Activated naive CD4-positive, alpha-beta T cell treated with anti-CD3 and anti-CD28 coated beads, Interleukin-2, amount 50 U/mL, for 72 hours (primary cell): Measurements from ENCODE around the gene IDI2. TPM values are rescaled to one million over a fixed set of nuclear protein-coding genes. Genes with fewer than 3 reads are reported as not detected.

Source experiments
- ATAC-seq, 2 donors: fragments of 150-1000 bp; cut with Tn5 transposase; 2 replicates each; pipeline ENCODE4 v1.10.0; 2021; ENCODE audit warnings: mild to moderate bottlenecking in 2 of 2, moderate library complexity in 2 of 2
- DNase-seq, 2 donors: peaks; one replicate each; pipeline ENCODE4 v3.0.0; 2021 to 2022; ENCODE audit warnings: low spot score in 2 of 2
- H3K27ac Mint-ChIP-seq, 2 donors: one replicate each; pipeline ENCODE4 v1.8.0; 2022; ENCODE audit warnings: mild to moderate bottlenecking in 2 of 2, mixed read lengths in 2 of 2
- H3K36me3 Mint-ChIP-seq, 2 donors: one replicate each; pipeline ENCODE4 v1.8.0; 2022; ENCODE audit warnings: mixed read lengths in 2 of 2
- H3K9me3 Mint-ChIP-seq, 2 donors: one replicate each; pipeline ENCODE4 v1.8.0; 2022; ENCODE audit warnings: mixed read lengths in 2 of 2
- total RNA-seq, 2 donors: library from RNA; stranded (reverse); gene quantifications; one replicate each; pipeline ENCODE4 v1.2.3, GENCODE V29; 2022

IDI2 gene
- total RNA-seq, 2 donors from 2014 or later, result not detected

DNA sequence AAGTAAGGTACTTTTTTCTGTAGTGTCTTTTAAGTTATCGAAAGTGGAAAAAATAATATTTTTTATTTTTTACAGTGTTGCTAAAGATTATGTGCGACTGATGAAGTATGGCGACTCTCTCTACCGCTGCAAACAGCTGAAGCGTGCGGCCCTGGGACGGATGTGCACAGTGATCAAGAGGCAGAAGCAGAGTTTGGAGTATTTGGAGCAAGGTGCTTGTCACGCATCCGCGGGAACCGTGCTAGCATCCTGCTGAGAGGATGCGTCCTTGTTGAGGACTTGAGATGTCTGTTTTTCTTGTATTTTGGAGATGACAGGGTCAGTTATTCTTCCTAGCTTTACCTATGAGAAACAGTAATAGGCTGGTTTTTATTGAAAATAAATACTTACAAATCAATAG lies 29.6 kb downstream of the IDI2 start:
- Mint-ChIP-seq H3K36me3 (peaks cover 44 to 51% of the 10 kb centered on the region in 2 donors), H3K9me3 (no peaks in the 10 kb centered on the region)
- no peak for DNase-seq

DNA sequence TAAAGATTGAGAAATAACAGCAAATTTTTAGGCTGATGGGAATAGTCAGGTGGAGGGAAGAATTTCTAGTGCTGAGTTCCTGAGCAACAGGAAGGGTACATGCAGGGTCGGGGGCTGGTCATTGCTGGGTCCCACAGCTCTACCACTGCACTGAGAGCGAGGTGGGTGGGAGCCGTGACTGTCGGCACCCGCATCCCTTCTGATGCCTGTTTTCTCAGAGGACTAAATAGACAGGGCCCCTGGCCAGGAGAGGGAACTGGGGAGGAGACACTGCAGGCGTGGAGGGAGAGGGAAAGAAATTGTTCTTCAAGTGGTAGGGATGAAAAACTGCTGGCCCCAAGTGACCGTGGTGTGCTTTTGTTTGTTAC lies 30.1 kb downstream of the IDI2 start:
- DNase-seq (no peak), ATAC-seq (no peak)
- Mint-ChIP-seq H3K36me3 (peaks cover 44 to 49% of the 10 kb centered on the region in 2 donors), H3K9me3 (no peaks in the 10 kb centered on the region), H3K27ac (peak overlapping the region in 1 of 2 donors; percentile 90)

More for the DNA sequence above, 29.6 kb downstream of the IDI2 start:
- no peak overlapping the region for H3K27ac Mint-ChIP-seq
- no peak for ATAC-seq

DNA sequence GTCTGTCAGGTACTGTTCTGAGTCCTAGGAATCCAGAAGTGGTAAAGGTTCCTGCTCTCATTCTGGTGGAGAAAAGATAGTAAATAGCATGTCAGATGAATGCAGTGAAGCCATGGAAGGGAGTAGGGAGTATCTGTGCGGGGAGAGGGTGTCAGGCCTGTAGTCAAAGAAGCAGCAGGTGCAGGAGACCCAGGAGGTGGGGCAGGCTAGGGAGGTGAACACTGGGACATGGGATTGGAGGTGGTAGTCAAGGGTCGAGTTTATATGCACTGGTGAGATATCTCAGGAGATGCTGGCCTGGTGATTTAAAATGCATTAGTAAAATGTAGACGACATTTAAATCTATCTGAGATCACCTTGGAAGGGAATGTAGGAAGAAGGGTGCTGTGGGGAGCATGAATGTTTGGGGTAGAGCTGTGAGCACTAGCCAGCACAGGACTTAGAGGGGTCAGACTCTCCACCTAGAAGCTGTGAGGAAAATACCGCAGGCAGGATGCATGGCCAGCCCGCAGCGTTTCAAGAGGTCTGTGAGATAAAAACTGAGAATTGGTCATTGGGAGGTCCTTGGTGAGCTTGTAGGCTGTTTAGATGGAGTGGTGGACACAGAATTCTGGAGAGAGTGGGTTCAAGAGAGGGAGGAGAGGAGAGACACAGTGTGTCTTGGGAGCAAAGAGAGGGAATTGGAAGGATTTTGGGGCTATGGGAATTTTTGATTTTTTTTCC lies 30.7 kb downstream of the IDI2 start:
- DNase-seq, result no peak
- Mint-ChIP-seq H3K36me3 (peaks cover 45 to 51% of the 10 kb centered on the region in 2 donors), H3K27ac (peak overlapping the region in 1 of 2 donors; percentile 90), H3K9me3 (no peaks in the 10 kb centered on the region)
- ATAC-seq, result peak in 1 of 2 donors; percentile 18

DNA sequence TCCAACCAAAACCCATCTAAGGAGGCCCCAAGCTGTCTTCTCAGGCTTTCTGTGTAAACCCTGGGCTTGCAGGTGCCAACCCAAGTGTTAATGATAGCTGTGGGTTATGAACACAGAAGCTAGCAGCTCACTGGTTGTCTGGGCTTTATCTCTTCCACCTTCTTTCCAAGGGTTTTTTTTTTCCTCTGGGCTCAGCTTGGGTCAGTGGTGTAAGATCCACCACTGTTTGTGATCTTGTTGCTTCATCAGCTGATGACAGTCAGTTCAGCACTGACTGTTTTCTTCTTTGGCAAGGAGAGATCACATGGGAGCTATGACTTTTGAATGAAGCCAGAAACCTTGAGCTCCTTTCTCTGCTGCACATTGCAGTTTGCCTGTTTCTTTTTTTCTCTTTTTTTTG lies 32.8 kb downstream of the IDI2 start:
- ATAC-seq (no peak), DNase-seq (no peak)
- H3K36me3 Mint-ChIP-seq, result peaks cover 56 to 60% of the 10 kb centered on the region in 2 donors
- peak overlapping the region in 1 of 2 donors; percentile 79 for H3K27ac Mint-ChIP-seq
- H3K9me3 Mint-ChIP-seq, result no peaks in the 10 kb centered on the region

DNA sequence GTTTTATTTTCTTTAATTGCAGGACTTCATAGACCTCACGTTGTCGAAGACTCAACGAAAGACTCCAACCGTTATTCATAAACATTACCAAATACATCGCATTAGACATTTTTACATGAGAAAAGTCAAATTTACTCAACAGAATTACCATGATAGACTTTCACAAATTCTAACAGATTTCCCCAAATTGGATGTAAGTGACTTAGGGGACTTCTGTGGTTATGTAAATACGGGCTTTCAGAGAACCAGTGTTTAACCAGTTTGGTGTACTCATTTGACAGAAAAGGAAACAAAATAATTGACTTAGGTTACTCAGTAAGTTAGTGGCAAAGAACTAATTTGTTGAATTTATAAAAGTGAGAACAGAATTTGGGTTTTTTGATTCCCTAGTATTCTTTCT lies 33.2 kb downstream of the IDI2 start:
- ATAC-seq (no peak), DNase-seq (no peak)
- H3K36me3 Mint-ChIP-seq, result peaks cover 55 to 57% of the 10 kb centered on the region in 2 donors
- no peaks in the 10 kb centered on the region for H3K9me3 Mint-ChIP-seq
- no peak overlapping the region for H3K27ac Mint-ChIP-seq

DNA sequence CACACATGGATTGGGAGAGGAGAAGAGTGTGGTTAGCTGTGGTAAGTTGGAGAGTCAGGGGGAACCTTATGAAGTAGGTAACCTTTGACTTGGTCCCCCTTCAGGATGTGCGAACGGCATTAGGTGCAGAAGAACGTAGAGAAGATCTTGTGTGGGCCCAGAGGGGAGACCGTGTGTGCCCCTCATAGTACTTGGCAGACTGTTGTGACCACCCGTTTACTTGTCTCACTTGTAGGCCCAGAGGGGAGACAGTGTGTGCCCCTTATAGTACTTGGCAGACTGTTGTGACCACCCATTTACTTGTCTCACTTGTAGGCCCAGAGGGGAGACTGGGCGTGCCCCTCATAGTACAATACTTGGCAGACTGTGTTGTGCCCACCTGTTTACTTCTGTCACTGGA lies 34.9 kb downstream of the IDI2 start:
- ATAC-seq, result no peak
- Mint-ChIP-seq H3K27ac (peak overlapping the region in 1 of 2 donors; percentile 80), H3K36me3 (peaks cover 46 to 51% of the 10 kb centered on the region in 2 donors)

DNA sequence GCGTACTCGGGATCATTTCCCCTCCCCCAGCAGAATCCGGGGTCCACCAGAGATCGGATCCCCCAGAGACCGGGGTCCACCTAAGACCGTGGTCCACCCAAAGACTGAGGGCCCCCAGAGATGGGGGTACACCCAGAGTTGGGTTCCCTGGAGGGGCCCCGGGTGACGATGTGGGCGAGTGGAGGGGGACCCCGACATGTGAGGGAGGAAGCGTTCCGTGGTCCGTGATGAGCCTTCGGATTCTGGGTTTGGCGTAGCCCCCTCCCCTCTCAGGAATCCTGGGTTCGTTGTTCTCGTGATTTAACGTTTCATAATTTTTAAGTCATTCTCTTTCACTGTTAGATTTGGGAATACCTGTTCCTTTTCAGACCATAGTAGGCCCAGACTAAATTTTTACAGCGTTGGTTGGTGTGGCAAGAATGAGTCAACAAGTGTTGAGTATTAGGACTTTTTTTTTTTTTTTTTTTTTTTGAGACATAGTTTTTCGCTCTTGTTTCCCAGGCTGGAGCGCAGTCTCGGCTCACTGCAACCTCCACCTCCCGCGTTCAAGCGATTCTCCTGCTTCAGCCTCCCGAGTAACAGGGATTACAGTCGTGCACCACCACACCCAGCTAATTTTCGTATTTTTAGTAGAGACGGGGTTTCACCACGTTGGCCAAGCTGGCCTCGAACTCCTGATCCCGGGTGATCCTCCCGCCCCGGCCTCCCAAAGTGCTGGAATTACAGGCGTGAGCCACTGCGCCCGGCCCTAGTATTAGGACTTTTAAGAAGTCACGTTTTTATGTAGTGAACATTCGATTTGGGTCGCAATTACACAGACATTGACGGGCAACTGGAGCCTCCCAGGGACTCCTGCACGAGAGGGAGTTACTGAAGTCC lies 36.8 kb downstream of the IDI2 start:
- H3K27ac Mint-ChIP-seq, result peak overlapping the region; percentile 97 to 99
- ATAC-seq (peak; percentile 6 to 27), DNase-seq (peak in 1 of 2 donors; percentile 53)
- H3K36me3 Mint-ChIP-seq, result peaks cover 32 to 39% of the 10 kb centered on the region in 2 donors
- H3K9me3 Mint-ChIP-seq, result no peaks in the 10 kb centered on the region

More for the DNA sequence above, 34.9 kb downstream of the IDI2 start:
- no peaks in the 10 kb centered on the region for H3K9me3 Mint-ChIP-seq
- peak in 1 of 2 donors; percentile 30 for DNase-seq

DNA sequence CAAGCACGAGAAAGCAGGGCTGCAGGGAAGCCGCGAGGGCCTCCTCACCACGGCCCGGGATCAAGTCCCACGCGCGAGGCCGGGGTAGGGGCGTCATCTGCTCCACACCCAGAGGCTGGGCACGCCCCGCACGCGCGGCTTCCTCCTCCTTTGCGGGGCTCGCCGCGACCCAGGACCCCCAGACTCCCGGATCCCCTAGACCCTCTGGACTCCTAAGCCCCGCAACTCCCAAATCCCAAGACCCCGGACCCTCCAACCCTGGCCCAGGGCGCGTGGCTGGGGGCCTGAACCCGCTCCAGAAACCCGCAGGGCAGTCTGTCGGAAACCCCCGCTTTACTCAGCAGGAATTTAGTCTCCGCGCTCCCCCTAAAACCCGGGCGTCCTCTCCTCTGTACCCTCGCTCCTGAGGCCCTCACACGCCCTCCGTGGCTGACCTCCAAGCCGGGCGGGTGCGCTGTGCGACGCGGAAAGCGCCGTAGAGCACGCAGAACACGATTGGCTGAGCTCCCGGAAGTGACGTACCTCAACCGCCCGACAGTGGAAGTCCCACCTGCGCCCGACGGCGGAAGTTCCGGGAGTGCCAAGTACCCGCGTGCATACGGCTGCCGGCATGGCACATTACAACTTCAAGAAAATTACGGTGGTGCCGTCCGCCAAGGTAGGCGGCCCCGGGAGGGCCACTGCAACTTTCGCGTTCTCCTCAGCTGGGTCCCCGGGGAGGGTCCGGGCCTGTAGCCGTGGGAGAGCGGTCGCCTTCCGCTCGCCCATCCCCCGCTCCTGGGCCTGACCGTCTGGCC lies 37.6 kb downstream of the IDI2 start, which contains the start of gene GTPBP4:
TSS of gene GTPBP4 (plus strand) at position 565 of the 797 bp plus-strand sequence. CDS start at position 611, 46 bp downstream.
- H3K36me3 Mint-ChIP-seq, result peaks cover 32 to 36% of the 10 kb centered on the region in 2 donors
- peak within 1 kb of the TSS; percentile 97 to 99 for H3K27ac Mint-ChIP-seq
- peak; percentile 97 to 100 for ATAC-seq
- H3K9me3 Mint-ChIP-seq, result no peaks in the 10 kb centered on the region
- DNase-seq, result peak; percentile 94 to 95

DNA sequence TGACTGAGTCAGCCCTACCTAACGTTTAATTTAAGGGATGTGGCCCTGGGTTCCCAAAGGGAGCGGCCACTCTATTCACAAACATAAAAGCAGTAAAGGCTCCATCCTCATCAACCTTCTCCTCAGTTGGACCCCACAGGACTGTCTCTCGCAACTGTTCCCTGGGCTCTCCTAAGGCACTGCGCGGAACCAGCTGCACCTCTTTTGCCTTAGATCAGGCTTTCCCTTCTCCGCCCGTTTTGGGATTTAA lies 38.1 kb downstream of the IDI2 start:
- Mint-ChIP-seq H3K9me3 (no peaks in the 10 kb centered on the region), H3K36me3 (peaks cover 32 to 33% of the 10 kb centered on the region in 2 donors), H3K27ac (peak overlapping the region; percentile 97 to 99)
- ATAC-seq (peak in 1 of 2 donors; percentile 1), DNase-seq (no peak)

DNA sequence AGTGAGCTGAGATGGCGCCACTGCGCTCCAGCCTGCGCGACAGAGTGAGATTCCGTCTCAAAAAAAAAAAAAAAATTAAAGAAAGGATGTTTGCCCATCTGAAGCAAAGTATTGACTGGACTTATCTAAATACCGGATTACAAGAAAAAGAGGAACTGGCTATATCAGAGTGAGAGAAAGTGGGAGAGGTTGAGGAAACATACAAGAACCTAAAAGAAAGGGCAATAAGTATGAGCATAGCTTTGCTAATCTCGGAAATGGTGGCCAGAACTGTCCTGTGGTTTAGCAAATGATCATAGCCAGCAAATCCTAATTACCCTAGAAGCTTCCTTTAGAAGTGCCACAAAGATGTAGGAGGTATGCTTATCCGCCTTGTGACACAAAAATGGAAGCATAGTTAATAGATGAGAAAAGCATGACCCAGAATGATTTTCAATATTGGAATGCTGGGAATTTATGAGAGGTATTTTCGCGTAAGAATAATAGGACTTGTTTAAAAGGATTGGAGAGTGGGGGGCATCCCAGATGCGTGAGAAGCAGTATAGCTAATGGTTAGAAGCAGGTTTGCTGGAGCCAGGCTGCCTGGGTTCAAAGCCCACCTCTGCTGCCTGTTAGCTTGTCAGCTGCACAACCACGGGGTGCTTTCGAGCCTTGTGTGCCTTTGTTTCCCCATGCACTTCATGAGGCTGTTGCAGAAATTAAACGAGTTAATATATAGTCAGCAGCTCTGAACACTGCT lies 38.6 kb downstream of the IDI2 start:
- ATAC-seq, result no peak
- peaks cover 32 to 33% of the 10 kb centered on the region in 2 donors for H3K36me3 Mint-ChIP-seq
- H3K27ac Mint-ChIP-seq, result peak overlapping the region in 1 of 2 donors; percentile 97
- DNase-seq, result no peak
- no peaks in the 10 kb centered on the region for H3K9me3 Mint-ChIP-seq

DNA sequence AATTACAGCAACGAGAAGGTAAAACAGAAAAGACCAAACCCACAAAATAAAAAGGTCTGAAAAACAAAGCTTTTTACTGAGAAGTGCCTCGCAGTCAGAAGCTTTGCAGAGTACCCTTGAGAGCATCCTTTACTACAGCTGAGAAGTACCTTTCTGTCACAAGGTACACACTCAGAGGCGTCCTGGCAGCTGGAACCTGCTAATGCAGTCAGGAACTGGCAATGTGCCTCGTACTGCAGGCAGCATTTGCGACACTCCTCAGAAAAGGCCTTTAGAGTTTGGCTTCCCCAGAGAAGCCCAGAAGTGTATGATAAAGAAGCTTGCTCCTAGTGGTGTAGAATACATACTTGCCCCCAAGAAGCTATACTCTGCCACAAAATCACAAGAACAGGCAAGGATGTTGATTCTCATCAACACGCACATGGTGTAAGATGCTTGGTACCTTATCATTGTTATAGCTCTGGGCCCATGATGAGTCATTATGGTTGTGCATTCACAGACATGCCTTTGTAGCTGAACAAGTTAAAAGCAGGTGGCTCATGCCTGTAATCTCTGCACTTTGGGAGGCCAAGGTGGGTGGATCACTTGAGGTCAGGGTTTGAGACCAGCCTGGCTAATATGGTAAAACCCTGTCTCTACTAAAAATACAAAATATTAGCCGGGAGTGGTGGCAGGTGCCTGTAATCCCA lies 39.4 kb downstream of the IDI2 start:
- peaks cover 0 to 1% of the 10 kb centered on the region in 2 donors for H3K9me3 Mint-ChIP-seq
- peaks cover 33 to 34% of the 10 kb centered on the region in 2 donors for H3K36me3 Mint-ChIP-seq
- DNase-seq (peak in 1 of 2 donors; percentile 38), ATAC-seq (no peak)
- H3K27ac Mint-ChIP-seq, result peak overlapping the region; percentile 77 to 97

DNA sequence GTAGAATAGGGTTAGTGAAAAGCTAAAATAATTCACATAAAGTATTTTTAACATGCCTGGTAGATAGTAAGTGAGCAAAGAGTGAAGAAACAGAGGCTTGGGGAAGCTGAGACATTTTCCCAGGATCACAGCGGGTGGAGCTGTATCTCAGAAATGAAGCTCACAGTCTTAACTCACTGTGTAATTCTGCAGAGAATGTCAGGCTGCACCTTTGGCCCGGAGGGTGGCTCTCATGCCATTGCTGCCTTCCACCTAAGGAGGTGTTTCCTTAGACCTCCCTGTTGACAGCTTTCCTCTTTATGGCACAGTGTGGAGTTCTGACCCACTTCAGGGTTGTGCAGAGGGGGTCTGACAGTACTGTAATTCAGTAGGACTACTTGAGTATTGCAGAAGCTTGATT lies 40.3 kb downstream of the IDI2 start:
- no peak for DNase-seq
- Mint-ChIP-seq H3K27ac (no peak overlapping the region), H3K36me3 (peaks cover 35 to 36% of the 10 kb centered on the region in 2 donors), H3K9me3 (peaks cover 7 to 8% of the 10 kb centered on the region in 2 donors)
- no peak for ATAC-seq

DNA sequence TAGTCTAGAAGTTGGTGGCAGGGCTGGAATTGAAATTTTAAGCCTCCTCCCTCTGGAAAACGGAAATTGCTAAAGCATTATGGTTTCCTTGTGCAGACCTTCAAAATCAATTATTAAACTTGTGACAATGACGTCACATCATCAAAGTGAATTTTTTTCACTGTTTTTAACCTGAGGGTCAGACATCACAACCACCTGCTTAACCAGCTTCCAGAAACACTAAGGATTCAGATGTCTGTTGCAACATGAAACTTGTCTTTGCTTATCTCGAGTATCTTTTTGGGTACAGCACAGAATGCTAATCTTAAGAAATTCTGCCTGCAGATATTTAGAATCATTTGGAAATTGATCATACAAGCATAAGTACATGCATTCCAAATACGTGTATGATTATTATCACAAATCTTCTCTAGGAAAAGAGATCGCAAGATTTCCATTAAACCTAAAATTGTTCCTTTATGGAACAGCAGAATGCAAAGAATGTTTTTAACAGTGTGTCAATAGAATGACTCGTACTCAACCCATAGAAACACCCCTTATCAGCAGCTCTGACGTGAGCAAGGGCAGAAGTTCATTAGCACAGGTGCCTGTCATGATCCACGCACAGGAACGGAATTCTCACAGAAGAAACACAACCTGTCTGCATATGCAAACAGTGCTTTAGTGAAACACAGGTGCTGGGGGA lies 41.5 kb downstream of the IDI2 start:
- peaks cover 9 to 10% of the 10 kb centered on the region in 2 donors for H3K9me3 Mint-ChIP-seq
- no peak for ATAC-seq
- no peak for DNase-seq
- H3K36me3 Mint-ChIP-seq, result peaks cover 33 to 34% of the 10 kb centered on the region in 2 donors
- no peak overlapping the region for H3K27ac Mint-ChIP-seq

DNA sequence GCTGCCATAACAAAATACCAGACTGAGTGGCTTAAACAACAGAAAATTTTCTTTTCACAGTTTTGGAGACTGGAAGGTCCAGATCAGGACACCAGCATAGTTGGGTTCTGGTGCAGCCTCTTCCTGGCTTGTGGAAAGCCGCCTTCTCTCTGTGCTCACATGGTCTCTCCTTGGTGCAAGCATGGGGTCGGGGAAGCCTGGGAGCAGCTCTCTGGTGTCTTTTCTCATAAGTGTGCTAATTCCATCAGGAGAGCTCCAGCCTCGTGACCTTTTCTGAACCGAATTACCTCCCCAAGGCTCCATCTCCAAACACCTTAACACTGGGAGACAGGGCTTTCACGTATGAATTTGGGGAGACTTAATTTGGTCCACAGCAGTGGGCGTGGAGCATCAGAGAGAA lies 42.3 kb downstream of the IDI2 start:
- DNase-seq, result peak in 1 of 2 donors; percentile 6
- Mint-ChIP-seq H3K9me3 (peaks cover 14 to 16% of the 10 kb centered on the region in 2 donors), H3K36me3 (peaks cover 32 to 34% of the 10 kb centered on the region in 2 donors), H3K27ac (no peak overlapping the region)
- ATAC-seq, result no peak
